ENCODE results near the gene MRPS31. TPM values are rescaled to one million over a fixed set of nuclear protein-coding genes. Genes with fewer than 3 reads are reported as not detected.
"Not testable (repeated sequence)": the region's sequence is repeated elsewhere in the genome, so short reads cannot be mapped to it uniquely, and the experiment has no call there.

The MRPS31 gene
- total RNA-seq, 1 donor from 2014 or later, result 41.6 TPM

GRCh38 chr13:40784540-40784939 lies 13.6 kb upstream of the MRPS31 start:
- peaks cover 19% of the 10 kb centered on the region for H3K4me1 Mint-ChIP-seq (ENCODE audit: low read depth)
- DNase-seq (ENCODE audit: low spot score), result no peak
- intact Hi-C loops (cut with micrococcal nuclease), result no loop called here
- no peaks in the 10 kb centered on the region for H3K27me3 Mint-ChIP-seq (ENCODE audit: insufficient read depth)
- no peak overlapping the region for H3K4me3 Mint-ChIP-seq
- no peak overlapping the region for H3K27ac Mint-ChIP-seq
- no peaks in the 10 kb centered on the region for H3K9me3 Mint-ChIP-seq
- no peaks in the 10 kb centered on the region for H3K36me3 Mint-ChIP-seq (ENCODE audit: low read depth)

GRCh38 chr13:40782971-40783370 lies 12.0 kb upstream of the MRPS31 start:
- peaks cover 20% of the 10 kb centered on the region for H3K4me1 Mint-ChIP-seq (ENCODE audit: low read depth)
- H3K9me3 Mint-ChIP-seq; intact Hi-C loops (cut with micrococcal nuclease); H3K27ac Mint-ChIP-seq; H3K36me3 Mint-ChIP-seq (ENCODE audit: low read depth); DNase-seq (ENCODE audit: low spot score); H3K27me3 Mint-ChIP-seq (ENCODE audit: insufficient read depth); H3K4me3 Mint-ChIP-seq: not testable (repeated sequence)

- no peak for DNase-seq (ENCODE audit: low spot score)
- Mint-ChIP-seq H3K9me3 (no peaks in the 10 kb centered on the region), H3K4me3 (no peak overlapping the region), H3K4me1 (ENCODE audit: low read depth) (peaks cover 21% of the 10 kb centered on the region), H3K27me3 (ENCODE audit: insufficient read depth) (no peaks in the 10 kb centered on the region), H3K36me3 (ENCODE audit: low read depth) (no peaks in the 10 kb centered on the region), H3K27ac (no peak overlapping the region)
- intact Hi-C loops (cut with micrococcal nuclease), result no loop called here
These were observed 10.7 kb upstream of the MRPS31 start for GRCh38 chr13:40781717-40782116.

GRCh38 chr13:40780822-40781401 lies 9.9 kb upstream of the MRPS31 start:
- intact Hi-C loops (cut with micrococcal nuclease), result no loop called here
- H3K4me3 Mint-ChIP-seq, result no peak overlapping the region
- H3K9me3 Mint-ChIP-seq, result no peaks in the 10 kb centered on the region

GRCh38 chr13:40779796-40780285 lies 8.9 kb upstream of the MRPS31 start:
- Mint-ChIP-seq H3K36me3 (ENCODE audit: low read depth) (no peaks in the 10 kb centered on the region), H3K4me3 (no peak overlapping the region), H3K27ac (no peak overlapping the region), H3K27me3 (ENCODE audit: insufficient read depth) (no peaks in the 10 kb centered on the region), H3K9me3 (no peaks in the 10 kb centered on the region), H3K4me1 (ENCODE audit: low read depth) (peaks cover 29% of the 10 kb centered on the region)
- DNase-seq (ENCODE audit: low spot score), result no peak
- intact Hi-C loops (cut with micrococcal nuclease), result loop anchor here (5.0 to 10.0 kb wide), 4 partner anchors 263 to 1685 kb away; no protein-coding TSS in a partner anchor

More at GRCh38 chr13:40780822-40781401, 9.9 kb upstream of the MRPS31 start:
- Mint-ChIP-seq H3K27ac (no peak overlapping the region), H3K36me3 (ENCODE audit: low read depth) (no peaks in the 10 kb centered on the region), H3K4me1 (ENCODE audit: low read depth) (peaks cover 22% of the 10 kb centered on the region), H3K27me3 (ENCODE audit: insufficient read depth) (no peaks in the 10 kb centered on the region)
- DNase-seq (ENCODE audit: low spot score), result no peak

- Mint-ChIP-seq H3K36me3 (ENCODE audit: low read depth) (no peaks in the 10 kb centered on the region), H3K27ac (no peak overlapping the region)
These were observed 8.1 kb upstream of the MRPS31 start for GRCh38 chr13:40779049-40779448.

GRCh38 chr13:40777809-40778175 lies 6.8 kb upstream of the MRPS31 start:
- no peaks in the 10 kb centered on the region for H3K27me3 Mint-ChIP-seq (ENCODE audit: insufficient read depth)
- intact Hi-C loops (cut with micrococcal nuclease), result loop anchor here (1.0 to 10.0 kb wide), 10 partner anchors 9 to 1683 kb away; no protein-coding TSS in a partner anchor
- no peaks in the 10 kb centered on the region for H3K9me3 Mint-ChIP-seq
- peak overlapping the region; percentile 99 for H3K27ac Mint-ChIP-seq
- H3K4me3 Mint-ChIP-seq, result no peak overlapping the region
- no peaks in the 10 kb centered on the region for H3K36me3 Mint-ChIP-seq (ENCODE audit: low read depth)
- H3K4me1 Mint-ChIP-seq (ENCODE audit: low read depth), result peaks cover 33% of the 10 kb centered on the region
- DNase-seq (ENCODE audit: low spot score), result no peak

More at GRCh38 chr13:40779049-40779448, 8.1 kb upstream of the MRPS31 start:
- DNase-seq (ENCODE audit: low spot score), result no peak
- H3K27me3 Mint-ChIP-seq (ENCODE audit: insufficient read depth), result no peaks in the 10 kb centered on the region
- no peak overlapping the region for H3K4me3 Mint-ChIP-seq
- intact Hi-C loops (cut with micrococcal nuclease), result loop anchor here (5.0 to 10.0 kb wide), 4 partner anchors 262 to 1684 kb away; no protein-coding TSS in a partner anchor
- H3K4me1 Mint-ChIP-seq (ENCODE audit: low read depth), result peaks cover 33% of the 10 kb centered on the region
- H3K9me3 Mint-ChIP-seq, result no peaks in the 10 kb centered on the region

GRCh38 chr13:40777166-40777808 lies 6.3 kb upstream of the MRPS31 start:
- H3K4me3 Mint-ChIP-seq, result peak overlapping the region; percentile 76
- peaks cover 33% of the 10 kb centered on the region for H3K4me1 Mint-ChIP-seq (ENCODE audit: low read depth)
- peak; percentile 28 for DNase-seq (ENCODE audit: low spot score)
- intact Hi-C loops (cut with micrococcal nuclease), result loop anchor here (1.0 to 10.0 kb wide), 10 partner anchors 9 to 1682 kb away; no protein-coding TSS in a partner anchor
- no peaks in the 10 kb centered on the region for H3K9me3 Mint-ChIP-seq
- H3K27me3 Mint-ChIP-seq (ENCODE audit: insufficient read depth), result no peaks in the 10 kb centered on the region
- H3K27ac Mint-ChIP-seq, result peak overlapping the region; percentile 99
- no peaks in the 10 kb centered on the region for H3K36me3 Mint-ChIP-seq (ENCODE audit: low read depth)

- no peaks in the 10 kb centered on the region for H3K9me3 Mint-ChIP-seq
- H3K27ac Mint-ChIP-seq, result peak overlapping the region; percentile 99
- peak overlapping the region; percentile 76 for H3K4me3 Mint-ChIP-seq
- H3K4me1 Mint-ChIP-seq (ENCODE audit: low read depth), result peaks cover 33% of the 10 kb centered on the region
- peak; percentile 73 for DNase-seq (ENCODE audit: low spot score)
- H3K36me3 Mint-ChIP-seq (ENCODE audit: low read depth), result no peaks in the 10 kb centered on the region
- intact Hi-C loops (cut with micrococcal nuclease), result loop anchor here (1.0 to 10.0 kb wide), 10 partner anchors 10 to 1682 kb away; no protein-coding TSS in a partner anchor
- no peaks in the 10 kb centered on the region for H3K27me3 Mint-ChIP-seq (ENCODE audit: insufficient read depth)
These were observed 5.7 kb upstream of the MRPS31 start for GRCh38 chr13:40776681-40777165.

- DNase-seq (ENCODE audit: low spot score), result no peak
- H3K27me3 Mint-ChIP-seq (ENCODE audit: insufficient read depth), result no peaks in the 10 kb centered on the region
- peak overlapping the region; percentile 99 for H3K27ac Mint-ChIP-seq
- no peak overlapping the region for H3K4me3 Mint-ChIP-seq
- H3K9me3 Mint-ChIP-seq, result no peaks in the 10 kb centered on the region
- H3K36me3 Mint-ChIP-seq (ENCODE audit: low read depth), result no peaks in the 10 kb centered on the region
- H3K4me1 Mint-ChIP-seq (ENCODE audit: low read depth), result peaks cover 35% of the 10 kb centered on the region
- intact Hi-C loops (cut with micrococcal nuclease), result loop anchor here (2.0 to 10.0 kb wide), 6 partner anchors 259 to 1681 kb away; no protein-coding TSS in a partner anchor
These were observed 5.2 kb upstream of the MRPS31 start for GRCh38 chr13:40776232-40776631.

GRCh38 chr13:40774672-40775071 lies 3.7 kb upstream of the MRPS31 start:
- no peaks in the 10 kb centered on the region for H3K9me3 Mint-ChIP-seq
- H3K36me3 Mint-ChIP-seq (ENCODE audit: low read depth), result no peaks in the 10 kb centered on the region
- H3K27ac Mint-ChIP-seq, result no peak overlapping the region
- no peaks in the 10 kb centered on the region for H3K27me3 Mint-ChIP-seq (ENCODE audit: insufficient read depth)
- DNase-seq (ENCODE audit: low spot score), result no peak
- H3K4me3 Mint-ChIP-seq, result no peak overlapping the region
- intact Hi-C loops (cut with micrococcal nuclease), result loop anchor here (5.0 to 10.0 kb wide), 5 partner anchors 257 to 1680 kb away; partner anchors contain the start of gene KBTBD7
- H3K4me1 Mint-ChIP-seq (ENCODE audit: low read depth), result peaks cover 46% of the 10 kb centered on the region

- Mint-ChIP-seq H3K4me1 (ENCODE audit: low read depth) (peaks cover 48% of the 10 kb centered on the region), H3K9me3 (no peaks in the 10 kb centered on the region), H3K36me3 (ENCODE audit: low read depth) (no peaks in the 10 kb centered on the region), H3K27ac (no peak overlapping the region), H3K4me3 (no peak overlapping the region), H3K27me3 (ENCODE audit: insufficient read depth) (no peaks in the 10 kb centered on the region)
- intact Hi-C loops (cut with micrococcal nuclease), result loop anchor here (5.0 to 10.0 kb wide), 2 partner anchors 419 to 1678 kb away; partner anchors contain the start of gene KBTBD7
- DNase-seq (ENCODE audit: low spot score), result no peak
These were observed 1.9 kb upstream of the MRPS31 start for GRCh38 chr13:40772765-40773473.

Data from activated T-helper 1 cell treated with anti-CD3 and anti-CD28 coated beads, Interleukin-12 subunit alpha, Interleukin-12 subunit beta, Interleukin-2, Interleukin-4 antibody, amounts not matched to agents 30 ng/mL and 10 ng/mL and 1 ng/mL, durations not matched to agents 14 hours and 24 hours and 36 hours (primary cell).